Stimulated activated CD8-positive, alpha-beta memory T cell treated with anti-CD3 and anti-CD28 coated beads, Interleukin-4, amount 100 ng/mL, for 1 hour (primary cell): ENCODE measurements around the gene ACE.

Experiments
- DNase-seq, 2 donors: peaks; one replicate each; pipeline ENCODE4 v3.0.0-alpha.2; 2020; ENCODE audit warnings: low read depth in 2 of 2, low spot score in 1 of 2

Gene ACE

DNA sequence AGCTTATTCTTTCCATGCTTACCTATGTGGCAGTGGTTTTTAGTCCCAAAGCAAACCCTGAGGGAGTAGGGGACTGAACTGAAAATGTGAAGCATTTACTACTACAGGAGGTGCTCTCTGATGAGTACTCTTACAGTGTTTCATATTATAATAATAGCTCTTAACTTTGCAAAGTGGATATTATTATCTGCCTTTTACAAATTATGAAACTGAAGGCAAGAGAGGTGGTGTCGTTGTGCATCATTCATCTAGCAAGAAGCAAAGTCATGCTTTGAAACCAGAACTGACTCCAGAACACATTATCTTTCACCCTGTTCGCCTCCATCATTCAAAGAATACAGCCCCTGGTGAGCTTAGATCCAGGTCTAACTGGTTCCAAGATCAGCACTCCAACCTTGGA, 38.1 kb downstream of the ACE start:
- no peak for DNase-seq

DNA sequence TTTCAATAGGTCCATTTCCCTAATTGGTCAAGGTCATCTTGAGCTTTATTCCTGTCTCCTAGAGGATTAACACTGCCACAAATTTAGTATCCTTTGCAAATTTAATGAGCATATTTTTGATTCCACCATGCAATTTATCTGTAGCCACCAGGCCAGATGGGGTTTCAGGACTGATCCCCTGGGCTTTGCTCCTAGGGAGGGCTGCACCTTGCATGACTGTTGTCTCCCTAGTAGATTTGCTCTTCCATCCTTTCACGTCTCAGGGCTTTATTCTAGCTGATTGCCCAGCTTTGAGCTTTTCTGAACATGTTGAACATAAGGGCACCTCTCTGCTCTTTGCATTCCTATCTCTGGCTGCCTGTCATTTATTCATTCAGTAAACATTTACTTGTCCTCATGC, 38.6 kb downstream of the ACE start:
- no peak for DNase-seq

DNA sequence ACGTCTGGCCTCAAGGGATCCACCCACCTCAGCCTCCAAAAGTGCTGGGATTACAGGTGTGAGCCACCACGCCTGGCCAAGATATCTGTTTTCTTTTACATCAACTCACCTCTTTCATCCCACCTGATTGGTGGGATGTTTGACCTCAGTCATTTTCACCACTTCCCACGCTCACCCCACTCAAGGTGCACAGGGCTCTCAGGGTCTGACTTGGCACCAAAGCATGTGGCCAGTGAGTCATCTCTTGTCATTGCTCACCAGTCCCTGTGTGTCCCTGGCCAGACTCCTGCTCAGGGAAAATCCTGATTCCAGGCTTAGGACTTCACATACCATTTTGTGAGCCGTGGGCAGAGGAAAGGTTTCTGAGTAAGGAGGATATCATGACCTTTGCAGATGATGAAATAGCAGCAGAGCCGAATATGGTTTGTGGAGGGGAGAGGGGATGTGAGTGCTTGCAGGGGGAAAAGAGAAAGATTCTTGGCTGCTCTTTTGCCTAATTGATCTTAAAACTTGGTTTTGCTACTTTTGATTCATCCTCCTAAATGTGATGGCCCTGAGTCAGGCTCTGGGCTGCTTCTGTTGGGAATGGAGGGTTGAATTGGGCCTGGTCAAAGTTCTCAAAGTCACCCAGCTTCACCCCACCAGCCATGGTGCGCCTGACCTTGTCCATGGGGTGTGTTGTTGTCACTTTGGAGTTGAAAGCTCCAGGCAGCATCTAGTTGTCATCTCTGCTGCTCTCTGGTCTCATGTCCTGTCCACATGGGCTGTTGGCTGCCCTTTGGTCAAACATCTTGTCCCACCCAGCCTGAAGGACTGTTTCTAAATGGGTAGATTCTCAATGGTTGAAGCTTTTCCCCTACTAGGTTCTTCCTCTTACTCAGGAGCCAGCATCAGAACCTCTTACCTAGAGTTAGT, 40.3 kb downstream of the ACE start:
- DNase-seq, result no peak

DNA sequence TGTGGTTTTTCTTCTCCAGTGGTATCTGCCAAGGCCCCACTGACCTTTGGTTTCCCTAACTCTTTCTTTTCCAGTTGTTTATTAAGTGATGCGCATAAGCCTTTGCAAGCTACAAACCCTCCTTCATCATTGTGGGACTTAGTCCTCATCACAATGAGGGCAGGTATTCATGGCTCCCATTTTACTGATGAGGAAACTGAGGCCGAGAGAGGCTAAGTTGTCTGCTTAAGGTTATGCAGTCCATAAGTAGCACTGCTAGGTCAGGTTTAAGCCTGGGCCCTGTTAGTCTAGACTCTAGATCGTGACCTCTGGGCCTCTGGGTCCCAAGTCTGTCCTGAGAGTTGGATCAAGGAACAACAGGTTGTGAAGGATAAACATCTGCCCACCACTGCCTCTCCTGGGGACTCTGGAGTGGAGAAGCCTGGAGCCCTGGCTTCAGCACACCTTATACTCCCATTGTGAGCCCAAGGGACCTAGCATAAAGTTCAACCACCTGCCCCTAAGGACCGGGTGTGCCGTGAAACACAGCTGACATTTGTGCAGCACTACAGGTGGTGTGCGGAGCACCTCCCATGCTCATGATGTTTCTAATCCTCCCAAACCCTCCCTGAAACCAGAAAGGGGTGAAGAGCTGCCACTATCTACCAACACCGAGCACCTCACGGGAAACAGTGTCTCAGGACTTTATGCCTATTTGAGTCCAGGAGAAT, 41.1 kb downstream of the ACE start:
- DNase-seq, result no peak

DNA sequence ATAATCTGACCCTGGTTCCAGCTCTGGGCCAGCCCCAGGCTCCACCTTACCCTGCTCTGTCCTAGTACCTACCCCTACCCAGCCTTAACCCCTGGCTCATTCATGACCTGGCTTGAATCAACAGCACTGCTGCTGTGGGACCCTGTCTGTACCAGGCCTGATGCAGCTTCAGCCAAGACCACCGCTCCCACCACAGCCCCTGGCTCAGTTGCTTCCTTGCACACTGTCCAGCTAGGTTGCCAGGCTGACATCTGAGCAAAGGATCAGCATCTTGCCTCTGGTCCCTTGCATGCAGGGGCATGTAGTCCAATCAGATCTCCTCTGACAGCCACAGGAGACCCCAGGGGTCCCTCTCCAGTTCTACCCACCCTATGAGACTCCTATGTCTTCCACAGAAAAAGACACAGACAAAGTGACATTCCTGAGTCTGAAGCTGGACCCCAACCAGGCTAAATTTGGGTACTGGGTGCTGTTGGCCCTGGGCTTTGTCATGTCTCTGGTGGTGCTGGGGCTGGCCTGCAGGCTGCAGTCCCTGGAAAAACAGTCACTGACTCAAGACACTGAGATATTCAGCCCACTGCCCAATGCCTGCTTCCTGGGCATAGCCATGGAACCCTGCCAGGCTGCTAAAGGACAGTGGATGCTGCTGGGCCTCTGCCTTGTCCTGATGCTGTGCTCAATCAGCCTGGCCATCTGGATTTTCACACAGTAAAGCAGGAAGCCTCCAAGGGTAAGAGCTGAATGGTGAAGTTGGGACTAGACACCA, 42.4 kb downstream of the ACE start:
- no peak for DNase-seq

DNA sequence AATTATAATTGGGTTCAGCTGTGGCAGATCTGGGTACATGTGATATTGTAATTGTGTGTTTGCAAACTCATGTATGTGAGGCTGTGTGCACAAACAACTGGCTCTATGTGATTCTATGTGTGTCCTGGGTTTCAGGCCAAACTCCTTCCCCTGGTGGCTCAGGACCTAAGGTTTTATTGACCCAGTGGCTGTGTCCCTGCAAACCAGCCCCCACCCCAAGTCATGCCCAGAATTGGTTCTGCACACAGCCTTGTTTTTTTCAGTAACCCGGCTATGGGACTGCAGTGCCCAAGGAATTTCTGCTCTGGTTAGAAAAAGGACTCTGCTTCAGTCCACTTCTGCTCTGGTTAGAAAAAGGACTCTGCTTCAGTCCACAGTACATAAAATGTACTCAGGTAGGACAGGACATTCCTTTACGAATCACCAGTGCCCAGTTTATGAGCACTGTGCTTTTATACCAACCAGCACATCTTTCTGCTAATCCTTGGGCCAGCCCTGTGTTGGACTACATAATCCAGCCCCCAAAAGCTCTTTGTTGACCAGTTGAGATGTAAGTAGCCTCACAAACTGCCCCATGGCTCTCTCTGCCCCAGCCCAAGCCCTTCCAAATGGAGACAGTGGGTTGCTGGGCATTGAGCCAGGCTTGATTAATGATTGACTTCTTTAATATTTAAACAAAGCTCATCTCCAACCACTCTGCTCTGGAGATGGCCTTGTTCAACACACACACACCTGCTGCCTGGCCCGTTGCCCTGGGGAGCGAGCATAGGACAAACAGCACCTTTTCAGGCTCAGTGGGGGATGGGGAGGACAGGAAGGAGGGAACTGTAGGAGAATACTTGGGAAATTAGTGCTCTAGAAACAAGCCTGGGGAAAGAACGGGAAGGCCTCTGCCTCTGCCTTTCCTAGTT, 43.4 kb downstream of the ACE start:
- no peak for DNase-seq

DNA sequence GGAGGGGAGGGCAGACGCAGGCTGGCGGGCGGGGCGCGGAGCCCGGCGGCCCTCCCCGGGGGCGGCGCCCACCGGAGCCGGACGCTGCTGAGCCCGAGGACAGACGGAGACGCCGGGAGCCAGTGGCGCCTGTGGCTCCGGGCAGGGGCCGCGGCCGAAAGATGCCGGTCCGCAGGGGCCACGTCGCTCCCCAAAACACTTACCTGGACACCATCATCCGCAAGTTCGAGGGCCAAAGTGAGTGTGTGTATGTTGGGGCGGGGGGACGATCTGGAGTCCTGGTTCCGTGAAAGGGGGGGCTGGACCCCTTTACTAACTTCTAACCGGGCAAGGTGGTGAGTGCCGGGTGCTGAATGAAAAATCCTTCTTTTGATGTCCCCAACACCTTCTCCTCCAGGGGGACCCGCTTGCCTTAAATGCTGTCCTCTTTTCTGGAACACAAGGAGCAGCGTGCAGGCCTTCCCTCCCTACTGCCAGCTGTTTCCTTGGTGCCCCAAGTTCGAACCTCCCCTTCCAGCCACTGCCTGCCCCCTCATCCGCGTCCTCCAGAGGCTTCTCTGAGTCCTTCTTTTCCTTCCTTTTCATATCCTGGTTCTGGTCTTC, 46.5 kb downstream of the ACE start, which contains the start of gene KCNH6:
TSS of gene KCNH6 (plus strand) at position 106 of the 603 bp plus-strand sequence. CDS start at position 162, 56 bp downstream.
- DNase-seq, result no peak

DNA sequence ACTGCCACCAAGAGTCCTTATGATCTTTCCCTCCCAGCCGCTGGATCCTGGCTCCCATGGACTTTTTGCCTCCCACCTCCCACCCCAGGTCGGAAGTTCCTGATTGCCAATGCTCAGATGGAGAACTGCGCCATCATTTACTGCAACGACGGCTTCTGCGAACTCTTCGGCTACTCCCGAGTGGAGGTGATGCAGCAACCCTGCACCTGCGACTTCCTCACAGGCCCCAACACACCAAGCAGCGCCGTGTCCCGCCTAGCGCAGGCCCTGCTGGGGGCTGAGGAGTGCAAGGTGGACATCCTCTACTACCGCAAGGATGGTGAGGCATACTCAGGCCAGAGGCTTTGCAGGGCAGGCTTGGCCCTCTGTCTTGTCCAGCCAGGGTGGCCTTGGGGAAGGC, 47.2 kb downstream of the ACE start:
- no peak for DNase-seq

DNA sequence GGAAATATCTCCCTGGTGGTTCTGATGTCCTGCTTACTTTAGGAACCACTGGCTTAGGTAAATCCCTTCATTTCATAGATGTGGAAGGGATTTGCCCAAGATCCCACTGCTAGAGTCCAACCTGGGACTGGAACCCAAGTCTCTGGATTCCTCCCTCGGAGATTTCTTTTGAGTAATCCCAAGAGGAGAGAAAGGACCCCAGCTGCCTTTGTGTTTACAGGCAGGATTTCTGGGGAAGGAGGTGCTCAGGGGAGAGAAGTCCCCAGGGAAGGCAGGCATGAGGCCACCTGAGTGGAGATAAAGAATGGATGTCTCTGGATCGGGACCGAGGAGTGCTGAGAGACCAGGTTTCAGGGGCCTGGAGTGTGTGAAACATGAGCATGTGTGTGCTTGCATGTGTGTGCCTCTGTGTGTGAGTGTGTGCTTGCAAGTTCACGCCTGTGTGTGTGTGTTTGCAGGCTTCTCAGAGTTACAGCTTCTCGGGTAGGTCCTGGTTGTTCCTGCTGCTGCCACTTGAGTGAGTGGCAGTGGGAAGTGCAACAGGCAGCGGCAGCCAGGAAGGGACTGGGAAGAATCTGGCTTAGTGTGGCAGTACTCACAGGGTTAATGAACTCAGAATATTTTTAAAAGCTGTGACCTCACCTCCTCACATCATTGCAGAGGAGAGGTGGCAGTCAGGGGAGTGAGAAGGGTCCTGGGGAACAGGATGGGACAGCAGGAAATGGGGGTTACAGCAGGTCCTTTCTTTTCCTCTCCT, 48.5 kb downstream of the ACE start:
- no peak for DNase-seq

DNA sequence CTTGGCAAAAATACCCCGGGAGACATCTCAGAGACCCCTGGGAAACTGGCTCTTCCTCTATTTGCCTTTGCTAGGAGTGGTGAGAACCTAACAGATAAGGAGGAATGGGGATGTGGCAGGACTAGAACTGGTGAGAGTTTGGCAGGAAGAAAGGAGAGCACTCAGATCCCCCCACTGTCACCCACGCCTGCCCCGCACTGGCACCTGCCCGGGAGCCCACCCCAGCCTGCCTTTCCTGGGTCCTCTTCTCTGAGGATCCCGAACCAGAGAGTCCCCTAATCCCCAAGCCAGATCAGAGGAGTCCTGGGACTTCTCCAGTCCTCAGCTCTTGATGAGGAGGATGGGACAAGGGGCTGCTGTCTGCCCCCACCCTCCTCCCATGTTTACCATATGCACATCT, 50.0 kb downstream of the ACE start:
- no peak for DNase-seq

DNA sequence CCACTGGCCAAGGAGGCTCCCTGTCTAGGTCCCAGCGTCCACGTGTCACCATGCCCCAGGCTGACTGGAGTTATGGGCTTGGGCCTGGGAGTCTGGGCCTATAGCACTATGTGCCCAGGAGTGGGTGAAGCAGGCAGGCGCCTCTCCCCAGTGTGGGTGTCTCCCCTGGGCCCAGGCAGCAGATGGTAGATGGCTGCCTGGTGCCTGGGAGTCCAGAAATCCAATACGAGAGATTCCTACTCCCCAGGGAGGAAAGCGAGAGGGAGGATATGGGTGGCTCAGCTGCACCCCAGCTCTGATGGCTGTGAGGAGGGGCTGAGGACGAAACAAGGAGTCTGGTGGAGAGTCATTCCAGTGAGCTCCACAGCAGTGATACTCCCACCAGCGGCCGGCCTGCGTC, 51.3 kb downstream of the ACE start:
- no peak for DNase-seq

DNA sequence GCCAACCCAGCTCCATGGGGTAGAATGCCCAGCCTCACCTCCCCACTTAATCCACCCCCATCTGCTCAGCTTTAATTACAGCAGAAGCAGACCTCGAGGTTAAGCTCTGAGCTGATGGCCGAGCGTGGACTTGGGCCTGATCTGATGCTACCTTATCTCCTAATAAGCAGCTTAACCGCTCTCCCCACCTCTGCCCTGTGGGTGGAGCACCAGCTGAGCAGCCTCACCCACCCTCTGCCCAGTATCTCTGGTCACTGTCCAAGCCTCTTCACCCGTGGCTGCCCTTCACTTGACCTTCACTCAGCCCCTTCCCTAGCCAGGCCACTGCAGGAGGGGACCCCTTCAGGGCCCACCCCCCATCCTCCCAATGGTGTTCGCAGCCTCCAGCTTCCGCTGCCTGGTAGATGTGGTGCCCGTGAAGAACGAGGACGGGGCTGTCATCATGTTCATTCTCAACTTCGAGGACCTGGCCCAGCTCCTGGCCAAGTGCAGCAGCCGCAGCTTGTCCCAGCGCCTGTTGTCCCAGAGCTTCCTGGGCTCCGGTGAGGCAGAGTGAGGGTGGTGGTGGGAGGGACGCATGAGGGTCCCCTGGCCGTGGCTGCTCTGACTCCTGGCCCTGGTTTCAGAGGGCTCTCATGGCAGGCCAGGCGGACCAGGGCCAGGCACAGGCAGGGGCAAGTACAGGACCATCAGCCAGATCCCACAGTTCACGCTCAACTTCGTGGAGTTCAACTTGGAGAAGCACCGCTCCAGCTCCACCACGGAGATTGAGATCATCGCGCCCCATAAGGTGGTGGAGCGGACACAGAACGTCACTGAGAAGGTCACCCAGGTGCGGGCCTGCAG, 53.1 kb downstream of the ACE start:
- DNase-seq, result no peak

DNA sequence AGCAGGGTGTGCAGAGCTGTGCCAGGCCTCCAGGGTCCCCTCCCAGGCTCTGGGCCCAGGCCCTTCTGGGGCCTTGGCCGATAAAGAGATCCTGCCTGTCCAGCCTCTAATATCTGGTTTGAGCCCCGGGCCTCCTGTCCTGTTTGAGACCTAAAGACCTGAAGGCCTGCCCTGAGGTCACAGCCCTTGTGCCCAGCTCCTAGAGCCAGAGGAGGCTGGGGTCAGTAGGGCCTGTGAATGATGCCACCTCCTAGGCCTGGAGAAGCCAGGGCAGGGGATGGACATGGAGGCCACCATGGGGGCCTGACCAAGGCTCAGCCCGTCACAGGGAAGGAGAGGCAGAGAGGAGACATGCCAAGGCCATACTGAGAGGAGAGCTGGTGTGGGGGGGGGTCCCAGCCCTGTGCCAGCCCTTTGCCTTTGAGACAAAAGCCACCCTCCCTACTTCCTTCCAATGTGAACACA, 53.7 kb downstream of the ACE start:
- DNase-seq, result no peak

DNA sequence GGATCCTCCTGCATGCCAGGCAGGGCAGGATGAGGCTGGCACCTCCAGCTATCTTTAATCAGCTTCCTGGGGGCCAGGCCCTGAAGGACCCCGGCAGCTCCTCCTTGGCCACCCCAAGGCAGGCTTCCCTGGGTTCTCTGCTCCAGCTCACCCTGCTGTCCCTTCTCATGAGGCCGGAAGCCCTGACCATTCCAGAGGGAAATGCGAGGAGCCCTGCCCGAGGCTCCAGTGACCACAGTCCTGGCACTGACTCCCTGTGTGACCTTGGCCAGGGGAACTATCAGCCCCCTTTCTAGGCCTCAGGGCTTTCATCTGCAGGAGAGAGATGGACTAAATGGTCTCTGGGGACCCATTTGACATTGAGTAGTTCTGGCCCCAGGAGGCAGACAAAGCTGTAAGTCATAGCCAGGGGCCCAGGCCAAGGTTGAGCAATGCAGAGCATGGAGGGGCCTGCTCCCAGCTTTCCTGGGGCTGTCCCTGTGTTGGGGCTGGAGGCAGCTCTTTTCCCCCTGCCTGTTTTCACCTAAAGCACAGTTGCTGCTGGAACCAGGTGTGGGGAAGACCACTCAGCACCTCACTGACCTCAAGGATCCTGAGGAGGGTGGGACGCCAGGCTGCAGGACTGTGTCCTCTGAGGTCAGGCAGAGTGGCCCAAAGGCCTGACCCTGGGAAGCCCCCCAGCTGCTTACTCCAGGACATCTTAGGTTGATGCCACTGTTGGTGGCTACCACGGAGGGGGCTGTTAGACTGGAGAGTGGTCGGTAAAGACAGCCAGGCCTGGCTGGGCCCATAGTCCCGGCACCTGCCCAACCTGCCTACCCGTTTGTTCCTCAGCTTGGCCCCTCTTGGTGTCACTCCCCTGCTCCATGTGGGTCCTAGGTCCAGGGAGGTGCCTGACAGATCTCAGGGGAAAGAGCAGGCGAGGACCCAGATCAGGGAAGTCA, 54.4 kb downstream of the ACE start:
- no peak for DNase-seq

DNA sequence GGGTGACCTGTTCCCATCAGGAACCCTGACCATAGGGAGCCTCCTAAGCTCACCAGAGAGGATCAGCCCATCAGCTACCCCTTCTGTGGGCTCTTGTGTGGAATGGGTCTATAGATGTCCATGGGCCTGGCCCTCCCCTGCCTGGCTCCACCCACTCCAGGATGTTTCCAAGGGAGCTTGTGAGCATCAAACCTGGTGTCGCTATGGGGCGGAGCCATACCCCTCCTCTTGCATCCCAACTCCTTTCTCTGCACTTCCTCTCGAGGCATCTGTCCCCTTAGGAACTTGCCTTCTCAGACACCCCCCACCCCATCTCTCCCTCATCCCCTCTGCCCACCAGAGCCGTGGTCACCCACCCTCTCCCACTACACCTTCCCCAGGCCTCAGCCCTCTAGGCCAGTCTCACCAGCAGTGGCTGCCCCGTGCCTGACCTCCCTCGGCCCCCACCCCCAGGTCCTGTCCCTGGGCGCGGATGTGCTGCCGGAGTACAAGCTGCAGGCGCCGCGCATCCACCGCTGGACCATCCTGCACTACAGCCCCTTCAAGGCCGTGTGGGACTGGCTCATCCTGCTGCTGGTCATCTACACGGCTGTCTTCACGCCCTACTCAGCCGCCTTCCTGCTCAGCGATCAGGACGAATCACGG, 56.7 kb downstream of the ACE start:
- no peak for DNase-seq

DNA sequence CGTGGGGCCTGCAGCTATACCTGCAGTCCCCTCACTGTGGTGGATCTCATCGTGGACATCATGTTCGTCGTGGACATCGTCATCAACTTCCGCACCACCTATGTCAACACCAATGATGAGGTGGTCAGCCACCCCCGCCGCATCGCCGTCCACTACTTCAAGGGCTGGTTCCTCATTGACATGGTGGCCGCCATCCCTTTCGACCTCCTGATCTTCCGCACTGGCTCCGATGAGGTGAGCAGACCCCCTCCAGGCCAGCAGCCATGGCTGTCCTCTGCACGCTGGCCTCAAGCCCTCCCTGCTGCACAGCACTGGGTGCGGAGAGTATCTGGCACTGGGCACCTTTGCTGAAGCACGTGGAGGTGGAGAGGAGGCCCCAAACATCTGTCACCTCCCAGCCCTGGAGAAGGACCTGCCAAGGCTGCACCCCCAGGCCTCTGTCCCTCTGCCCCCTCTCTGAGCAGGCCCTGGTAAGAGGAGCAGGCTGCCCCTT, 57.3 kb downstream of the ACE start:
- no peak for DNase-seq
